HG02763 (cell line): ENCODE data around the gene CLTRN.
A peak's percentile ranks its signal among the peaks of the same experiment; 100 is the strongest.
"Not testable (repeated sequence)": the region's sequence is repeated elsewhere in the genome, so short reads cannot be mapped to it uniquely, and the experiment has no call there.

Experiments used
- ATAC-seq: cut with Tn5 transposase; IDR thresholded peaks from one replicate; pipeline ENCODE4 v1.9.1; 2021; ENCODE audit warnings: mild to moderate bottlenecking, moderate library complexity; ENCODE audit not compliant: unreplicated experiment

Gene CLTRN

GRCh38 chrX:15664487-15665444, at the start of gene CLTRN:
TSS of gene CLTRN (minus strand) at chrX:15664805. CDS start at chrX:15664775, 30 bp downstream.
- ATAC-seq, result no peak

DNA sequence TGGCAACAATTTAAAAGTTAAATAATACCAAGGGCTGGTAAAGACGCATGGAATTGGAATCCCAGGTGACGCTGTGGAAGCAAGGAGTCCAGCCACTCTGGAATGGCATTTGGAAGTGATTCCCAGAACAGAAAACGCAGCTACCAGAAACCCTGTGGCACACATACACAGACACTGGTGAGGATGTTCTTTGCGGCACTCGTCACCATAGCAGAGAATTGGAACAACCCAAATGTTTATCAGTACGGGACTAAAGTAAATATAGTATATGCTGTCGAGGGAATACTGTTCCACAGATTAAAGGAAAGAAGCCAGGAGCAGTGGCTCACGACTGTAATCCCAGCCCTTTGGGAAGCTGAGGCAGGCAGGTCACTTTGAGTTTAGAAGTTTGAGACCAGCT, 39.7 kb upstream of the CLTRN start:
- ATAC-seq, result not testable (repeated sequence)

GRCh38 chrX:15703809-15704208, 39.2 kb upstream of the CLTRN start:
- ATAC-seq, result not testable (repeated sequence)

- no peak for ATAC-seq
Measured at GRCh38 chrX:15702488-15703371, 38.1 kb upstream of the CLTRN start.

GRCh38 chrX:15696516-15696915, 31.9 kb upstream of the CLTRN start:
- ATAC-seq, result no peak

- no peak for ATAC-seq
Measured at GRCh38 chrX:15694941-15695451, 30.4 kb upstream of the CLTRN start.

DNA sequence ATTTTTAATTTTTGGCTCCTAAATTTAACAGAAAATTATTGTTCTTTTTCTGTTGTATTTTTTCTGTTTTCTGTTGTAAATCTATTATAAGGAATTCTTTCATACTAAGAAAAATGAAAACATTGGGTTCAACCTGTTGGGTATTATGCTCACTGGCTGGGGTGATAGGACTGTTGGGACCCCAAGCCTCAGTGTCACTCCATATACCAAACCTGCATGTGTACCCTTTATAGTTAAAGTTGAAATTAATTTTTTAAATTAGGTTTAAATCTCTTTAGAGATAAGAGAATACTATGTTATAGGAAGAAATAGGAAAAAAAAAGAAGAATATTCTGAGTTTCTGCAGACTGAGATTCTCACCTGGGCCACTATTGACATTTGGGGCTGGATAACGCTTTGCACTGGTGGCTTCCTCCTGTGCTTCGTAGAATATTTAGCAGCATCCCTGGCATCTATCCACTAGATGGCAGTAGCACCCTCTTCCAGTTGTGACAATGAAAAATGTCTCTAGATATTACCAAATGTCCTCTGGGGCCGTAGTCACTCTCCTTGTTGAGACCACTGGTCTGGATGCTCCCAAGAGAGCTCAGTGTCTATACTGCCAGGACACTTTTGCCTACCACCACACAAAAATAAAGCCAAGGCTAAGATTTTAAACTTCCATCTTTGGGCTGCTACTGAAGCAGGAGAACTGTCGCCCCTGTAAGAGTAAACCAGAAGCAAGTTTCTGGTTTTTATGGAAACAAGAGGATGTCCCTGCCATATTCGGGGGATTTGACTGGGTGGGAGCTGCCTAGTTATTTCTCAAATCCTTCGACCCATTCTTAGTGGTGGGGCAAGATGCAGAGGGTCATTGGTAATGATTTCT, 22.4 kb upstream of the CLTRN start:
- peak; percentile 92 for ATAC-seq

DNA sequence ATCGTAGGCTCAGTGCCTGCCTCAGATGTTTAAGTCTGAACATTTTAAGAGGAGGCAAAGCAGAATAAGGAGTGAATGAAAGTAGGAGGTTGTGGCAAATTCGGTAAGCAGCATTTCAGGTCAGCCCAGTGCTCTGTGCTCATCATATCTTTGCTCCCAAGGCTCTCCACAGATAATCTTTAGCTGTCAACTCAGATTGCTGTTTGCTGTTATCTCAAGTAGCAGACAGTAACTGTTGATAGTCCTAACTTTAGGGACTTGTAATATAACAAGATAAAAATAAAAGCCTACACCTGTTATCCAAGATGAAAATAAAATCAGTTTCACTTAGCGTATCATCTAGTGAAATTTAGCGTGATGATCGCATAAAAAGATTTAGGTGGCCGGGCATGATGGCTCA, 18.6 kb upstream of the CLTRN start:
- ATAC-seq, result no peak

DNA sequence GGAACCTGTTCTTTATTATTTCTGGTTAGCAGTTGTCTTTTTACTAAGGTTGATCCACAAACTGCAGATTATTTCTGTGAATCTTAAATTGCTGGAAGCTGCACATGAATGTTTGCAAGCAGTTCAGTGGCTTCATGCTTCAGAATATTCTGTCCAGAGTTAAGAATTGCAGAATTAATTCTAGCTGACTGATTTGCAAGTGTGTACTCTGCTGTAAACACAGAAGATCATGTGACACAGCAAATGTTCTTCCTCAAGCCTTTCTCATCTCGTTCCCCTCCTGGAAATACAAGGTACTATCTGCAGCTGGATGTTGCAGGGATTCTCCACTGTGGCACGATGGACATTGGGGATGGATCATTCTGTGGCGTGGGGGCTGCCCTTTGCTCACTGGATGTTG, 16.8 kb upstream of the CLTRN start:
- no peak for ATAC-seq

DNA sequence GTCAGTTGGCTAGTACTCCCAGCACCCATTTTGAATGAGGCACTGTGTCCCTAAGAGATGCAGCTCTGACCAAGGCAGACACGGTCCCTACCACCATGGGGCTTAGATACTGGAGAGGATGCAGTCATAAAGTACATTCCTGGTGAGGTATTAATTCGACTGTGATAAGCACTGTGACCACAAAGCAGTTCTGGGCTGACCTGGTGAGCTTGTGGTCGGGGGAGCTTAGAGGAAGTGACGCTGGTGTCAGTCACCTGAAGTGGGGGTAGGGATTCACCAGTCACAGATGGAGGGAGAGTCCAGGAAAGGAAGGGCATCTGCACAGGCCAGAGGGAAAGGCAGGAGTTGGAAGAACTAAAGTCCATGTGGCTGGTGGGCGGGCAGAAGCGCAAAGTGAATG, 15.8 kb upstream of the CLTRN start:
- ATAC-seq, result no peak

GRCh38 chrX:15679246-15679645, 14.6 kb upstream of the CLTRN start:
- ATAC-seq, result no peak

GRCh38 chrX:15678339-15678738, 13.7 kb upstream of the CLTRN start:
- ATAC-seq, result no peak

- ATAC-seq, result no peak
Measured at GRCh38 chrX:15676886-15677285, 12.3 kb upstream of the CLTRN start.

GRCh38 chrX:15675490-15675921, 10.9 kb upstream of the CLTRN start:
- ATAC-seq, result peak; percentile 68

DNA sequence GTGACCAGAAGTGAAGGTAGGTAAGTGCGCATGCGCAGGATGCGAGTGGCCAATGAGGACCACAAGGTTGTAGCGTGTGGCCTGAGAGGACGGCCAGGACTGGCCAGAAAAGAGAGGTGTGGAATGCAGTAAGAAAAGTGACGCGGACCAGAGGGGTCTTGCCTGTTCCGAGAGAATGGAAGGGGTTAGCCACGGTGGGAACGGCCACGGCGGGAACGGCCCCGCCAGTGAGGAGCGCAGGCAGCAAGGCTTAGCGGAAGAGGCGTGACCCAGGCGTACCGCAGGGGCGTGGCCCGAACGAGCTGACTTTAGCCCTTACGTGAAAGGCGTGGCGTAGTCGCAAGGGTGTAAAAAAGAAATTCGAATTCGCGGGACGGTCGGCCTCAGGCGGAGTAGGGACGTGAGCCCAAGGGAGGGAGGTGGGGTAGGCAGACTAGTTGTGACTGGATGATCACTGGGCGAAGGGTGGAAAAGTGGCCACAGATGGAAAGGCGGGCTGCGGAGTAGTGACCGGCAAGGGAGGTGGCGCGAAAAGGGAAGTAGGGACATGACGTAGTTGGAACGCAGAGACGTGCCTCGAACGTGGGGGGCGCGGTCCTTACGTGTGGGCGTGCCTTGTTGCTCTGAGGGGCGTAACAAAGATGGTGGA, 10.4 kb upstream of the CLTRN start:
- ATAC-seq, result peak; percentile 79

- no peak for ATAC-seq
Measured at GRCh38 chrX:15674514-15674840, 9.9 kb upstream of the CLTRN start.

DNA sequence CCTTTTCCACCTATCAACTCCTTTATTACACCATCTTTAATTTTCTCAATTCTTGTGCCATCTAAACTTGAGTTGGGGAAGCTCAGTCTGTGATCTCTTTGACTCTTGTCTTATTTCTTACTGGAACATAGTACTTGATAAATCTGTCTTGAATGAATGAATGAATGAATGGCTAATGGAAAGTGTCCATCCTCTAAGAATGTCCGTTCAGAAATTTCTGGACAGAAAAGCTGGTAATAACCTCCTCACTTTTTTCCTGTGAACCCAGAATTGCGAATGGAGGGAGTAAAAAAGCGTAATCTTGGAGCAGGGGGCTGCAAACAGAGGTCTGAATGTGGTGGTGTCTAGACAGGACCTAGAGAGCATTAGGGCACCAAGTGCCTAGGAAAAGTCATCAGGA, 9.4 kb upstream of the CLTRN start:
- ATAC-seq, result no peak

DNA sequence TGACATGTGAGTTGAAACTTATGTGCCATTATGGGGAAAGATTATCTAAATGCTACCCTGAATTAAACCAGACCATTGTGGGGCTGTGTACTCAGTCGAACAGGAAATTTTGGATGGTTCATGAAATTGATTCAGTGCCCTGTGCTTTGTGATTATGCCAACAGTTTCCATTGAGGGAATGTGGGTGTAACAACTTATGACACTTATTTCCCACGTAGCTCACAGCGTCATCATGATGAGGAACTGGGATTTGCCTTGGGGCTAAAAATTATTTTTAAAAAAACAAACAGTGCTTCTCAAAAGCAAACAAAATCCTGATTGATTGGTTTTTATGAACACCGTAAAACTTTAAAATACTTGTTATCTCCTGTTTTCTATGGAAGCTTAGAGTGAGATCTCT, 8.3 kb upstream of the CLTRN start:
- ATAC-seq, result no peak

DNA sequence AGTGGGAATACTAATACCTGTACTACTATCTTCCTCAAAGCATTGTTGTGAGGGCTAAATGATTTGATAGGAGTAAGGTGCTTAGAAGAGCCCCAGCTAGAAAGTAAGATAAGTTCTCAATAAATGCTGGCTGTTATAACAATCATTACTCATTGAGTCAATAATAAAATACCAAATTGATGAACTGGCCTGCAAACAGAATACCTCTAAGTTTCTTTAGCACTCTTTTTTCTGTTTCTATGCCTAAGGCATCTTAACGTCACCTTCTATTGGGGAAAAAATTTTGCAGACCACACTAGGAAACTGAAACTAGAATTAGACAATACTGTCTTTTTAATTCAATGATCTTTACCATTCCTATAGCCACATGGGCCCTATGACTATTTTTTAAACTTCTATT, 1.2 kb downstream of the CLTRN start:
- no peak for ATAC-seq

DNA sequence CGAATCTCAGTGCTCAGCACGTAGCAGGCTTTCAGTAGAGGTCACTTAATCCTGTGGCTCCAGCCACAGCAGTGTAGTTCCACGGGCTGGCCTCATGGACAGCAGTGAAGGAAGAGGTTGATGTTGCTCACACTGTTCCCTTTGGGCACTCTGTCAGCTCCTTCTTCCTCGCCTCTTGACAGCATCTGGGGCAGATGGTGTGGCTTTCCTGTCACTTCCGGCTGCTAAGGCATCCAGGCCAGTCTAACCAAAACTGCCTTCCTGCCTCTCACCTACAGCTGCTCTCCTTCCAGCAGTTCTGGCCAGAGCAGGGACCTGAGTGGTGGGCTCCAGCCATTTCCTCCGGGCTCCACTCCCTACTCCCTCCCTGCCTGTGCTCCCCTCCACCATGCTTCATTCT, 9.8 kb downstream of the CLTRN start:
- not testable (repeated sequence) for ATAC-seq
